ENCODE measurements around the gene ULK3.

ULK3 gene

DNA sequence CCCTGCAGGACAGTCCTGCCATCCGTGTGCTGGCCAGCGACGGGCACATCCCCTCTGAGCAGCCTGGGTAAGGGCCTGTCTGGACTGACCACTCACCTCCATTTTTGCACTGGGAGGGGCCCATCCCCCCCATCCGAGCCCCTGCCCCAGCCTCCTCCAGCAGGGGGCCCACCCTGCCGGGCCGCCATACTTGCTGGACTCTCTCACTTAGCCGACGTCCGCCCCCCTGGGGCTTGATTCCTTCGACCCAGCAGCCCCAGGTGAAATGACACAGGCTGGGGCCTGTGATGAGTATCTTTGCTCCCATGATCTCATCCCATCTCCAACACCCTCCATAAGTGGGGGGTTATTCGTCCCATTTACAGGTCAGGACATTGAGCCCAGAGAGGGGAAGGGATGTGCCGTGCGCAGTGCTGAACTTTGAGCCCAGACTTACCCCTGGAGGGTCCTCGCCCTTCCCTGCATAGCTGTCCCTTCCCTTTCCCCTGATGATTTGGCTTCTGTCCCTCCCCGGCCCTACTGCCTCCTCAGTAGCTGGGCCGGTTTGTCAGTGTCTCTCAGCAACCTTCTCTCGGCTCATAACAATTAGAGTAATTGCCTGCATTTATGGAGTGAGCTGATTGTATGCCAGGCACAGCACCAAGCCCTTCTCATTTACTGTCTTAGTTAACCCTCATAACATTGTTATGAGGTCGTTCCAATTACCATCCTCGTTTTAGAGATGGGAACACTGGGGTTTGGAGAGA lies 26.2 kb downstream of the ULK3 start:
- no peak for DNase-seq

DNA sequence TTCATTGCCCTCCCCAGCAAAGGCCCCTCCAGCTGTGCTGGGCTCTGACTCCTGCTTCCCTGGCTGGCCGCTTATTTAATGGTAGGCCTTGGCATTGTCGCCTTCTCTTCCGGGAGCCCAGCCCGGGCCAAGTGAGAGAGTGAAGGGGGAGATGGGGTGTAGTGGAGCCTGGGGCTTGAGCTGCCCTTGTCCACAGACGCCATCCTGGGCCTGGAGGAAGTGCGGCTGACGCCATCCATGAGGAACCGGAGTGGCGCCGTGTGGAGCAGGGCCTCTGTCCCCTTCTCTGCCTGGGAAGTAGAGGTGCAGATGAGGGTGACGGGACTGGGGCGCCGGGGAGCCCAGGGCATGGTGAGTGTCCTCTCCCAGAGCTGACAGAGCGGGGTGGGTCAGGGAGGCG lies 27.0 kb downstream of the ULK3 start:
- DNase-seq: no peak

DNA sequence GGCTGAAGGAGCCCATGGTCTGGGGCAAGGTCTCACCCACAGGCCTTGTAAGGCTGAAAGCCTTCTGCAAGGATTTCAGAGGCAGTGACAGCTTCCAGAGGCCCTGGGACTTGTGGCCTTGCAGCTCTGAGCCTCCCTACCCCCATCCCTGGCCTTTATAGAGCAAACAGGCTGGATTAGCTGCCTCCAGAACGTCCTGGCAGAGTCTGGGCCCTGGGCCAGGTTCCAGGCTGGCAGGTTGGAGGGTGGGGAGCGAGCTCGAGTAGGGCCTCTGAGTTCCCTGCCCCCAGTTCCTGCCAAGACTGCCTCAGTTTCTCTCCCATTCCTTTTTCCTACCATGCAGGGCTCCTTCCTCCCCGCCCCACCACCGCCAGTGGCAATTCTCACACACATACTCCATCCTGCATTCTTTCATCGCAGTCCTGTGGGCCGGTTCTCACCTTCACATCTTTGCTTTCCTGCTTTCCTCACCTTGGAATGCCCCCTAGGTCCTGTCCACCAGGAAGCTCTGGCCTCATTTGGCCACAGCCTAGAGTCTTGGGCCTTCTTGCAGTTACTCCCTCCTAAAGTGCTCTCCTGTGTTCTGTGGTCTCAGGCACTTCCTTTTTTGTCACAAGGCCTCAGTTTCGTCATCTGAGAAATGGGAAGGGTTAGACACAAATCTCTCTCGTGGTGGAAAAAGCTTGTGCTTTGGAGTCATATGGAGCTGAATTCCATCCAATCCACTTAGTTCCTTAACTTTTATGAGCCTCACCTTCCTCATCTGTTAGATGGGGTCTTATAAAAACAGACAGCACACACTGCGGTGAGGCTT lies 27.6 kb downstream of the ULK3 start:
- DNase-seq: no peak

DNA sequence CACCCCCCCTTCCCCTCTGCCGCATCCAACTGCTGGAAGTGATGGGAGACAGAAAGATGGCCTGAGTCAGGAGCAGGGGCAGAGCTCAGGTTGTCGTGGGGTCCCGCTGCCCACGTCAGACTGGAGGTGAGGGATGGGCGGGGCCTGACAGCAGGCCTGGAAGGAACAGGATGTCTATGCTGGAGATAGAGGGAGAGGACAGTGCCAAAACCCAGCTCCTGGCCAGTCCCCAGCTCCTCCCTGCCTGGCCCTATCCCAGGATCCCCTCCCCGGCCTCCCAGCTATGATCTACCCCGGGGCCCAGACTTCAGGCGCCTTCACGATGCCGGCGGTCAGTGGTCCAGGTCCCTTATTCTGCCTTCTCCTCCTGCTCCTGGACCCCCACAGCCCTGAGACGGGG lies 30.4 kb downstream of the ULK3 start, which contains the start of gene LMAN1L:
TSS of gene LMAN1L (plus strand) at position 303 of the 400 bp plus-strand sequence. CDS start at position 323, 20 bp downstream.
- no peak for DNase-seq

- DNase-seq: no peak
Observed at GRCh38 chr15:74809956-74810355, 33.0 kb downstream of the ULK3 start.

DNA sequence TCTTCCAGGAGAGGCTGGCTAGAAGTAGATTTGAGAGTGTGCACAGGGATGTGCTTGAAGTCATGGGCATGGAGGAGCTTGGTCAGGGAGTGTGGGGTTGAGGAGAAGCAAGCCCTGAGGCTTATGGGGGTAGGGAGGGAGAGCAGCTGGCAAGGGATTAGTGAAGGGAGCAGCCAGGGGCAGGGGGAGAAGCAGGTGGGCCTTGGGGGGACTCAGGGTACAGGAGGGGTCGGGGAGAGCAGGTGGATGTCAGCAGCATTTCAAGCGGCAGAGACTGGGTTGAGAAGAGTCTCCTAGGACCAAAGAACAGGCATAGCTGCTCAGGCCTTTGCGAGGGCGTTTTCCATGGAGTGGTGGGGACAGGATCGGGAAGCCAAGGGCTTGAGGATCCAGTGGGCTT lies 33.7 kb downstream of the ULK3 start:
- DNase-seq: no peak

DNA sequence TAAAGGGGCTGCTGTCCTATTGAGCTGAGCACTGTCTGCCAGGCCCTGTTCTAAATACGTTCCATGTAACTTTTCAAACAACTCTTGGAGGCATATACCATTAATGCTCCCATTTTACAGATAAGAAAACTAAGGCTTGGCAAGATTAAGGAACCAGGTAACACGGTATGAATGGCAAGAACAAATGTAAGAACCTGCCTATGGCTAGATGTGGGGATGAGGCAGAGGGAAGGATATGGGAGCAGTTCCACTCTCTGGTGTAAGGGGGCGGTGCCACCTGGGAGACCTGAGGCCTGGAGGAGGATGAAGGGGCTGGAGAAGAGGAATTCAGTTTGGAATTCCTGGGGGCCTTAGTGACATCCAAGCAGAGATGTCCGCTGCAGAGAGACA lies 34.1 kb downstream of the ULK3 start:
- DNase-seq: no peak

DNA sequence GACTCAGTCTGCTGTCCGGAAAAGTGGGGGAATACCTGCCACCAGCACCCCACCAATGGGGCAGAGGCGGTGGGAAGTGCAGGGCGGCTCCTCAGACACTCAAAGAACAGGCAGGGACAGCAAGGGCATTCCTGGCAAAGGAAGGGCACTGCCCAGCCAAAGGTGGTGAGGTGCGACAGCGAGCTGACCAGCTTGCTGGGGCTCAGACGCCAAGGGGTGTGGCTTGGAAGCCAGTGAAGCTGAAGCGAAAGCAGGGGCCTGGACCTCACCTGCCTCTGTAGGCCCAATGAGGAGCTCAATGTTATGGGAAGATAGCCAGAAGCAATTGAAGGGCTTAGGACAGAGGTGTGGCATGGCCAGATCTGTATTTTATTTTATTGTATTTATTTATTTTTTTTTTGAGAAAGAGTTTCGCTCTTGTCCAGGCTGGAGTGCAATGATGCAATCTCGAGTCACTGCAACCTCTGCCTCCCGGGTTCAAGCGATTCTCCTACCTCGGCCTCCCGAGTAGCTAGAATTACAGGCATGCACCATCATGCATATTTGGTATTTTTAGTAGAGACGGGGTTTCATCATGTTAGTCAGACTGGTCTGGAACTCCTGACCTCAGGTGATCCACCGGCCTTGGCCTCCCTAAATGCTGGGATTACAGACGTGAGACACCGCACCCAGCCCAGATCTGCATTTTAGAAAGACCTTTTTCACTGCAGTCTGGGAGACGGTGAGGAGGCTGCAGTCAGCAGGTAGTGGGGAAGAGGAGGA lies 34.7 kb downstream of the ULK3 start:
- DNase-seq: no peak

DNA sequence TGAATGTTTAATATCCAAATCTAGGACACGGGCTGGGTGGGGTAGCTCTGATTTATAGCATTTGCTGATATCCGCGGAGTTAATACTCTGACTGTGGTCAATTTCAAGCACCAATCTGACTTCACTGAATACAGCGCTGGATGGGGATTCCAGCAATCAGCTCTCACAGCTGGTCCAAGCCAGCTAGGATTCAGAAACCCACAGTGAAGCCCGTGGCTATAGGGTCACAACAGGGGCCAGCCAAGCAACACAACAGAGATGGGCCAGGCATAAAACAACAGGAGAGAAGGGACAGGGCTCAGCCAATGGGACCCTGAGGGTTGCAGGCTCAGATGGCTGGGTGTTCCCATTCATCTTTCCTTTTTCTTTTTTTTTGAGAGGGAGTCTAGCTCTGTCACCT lies 35.7 kb downstream of the ULK3 start:
- no peak for DNase-seq

DNA sequence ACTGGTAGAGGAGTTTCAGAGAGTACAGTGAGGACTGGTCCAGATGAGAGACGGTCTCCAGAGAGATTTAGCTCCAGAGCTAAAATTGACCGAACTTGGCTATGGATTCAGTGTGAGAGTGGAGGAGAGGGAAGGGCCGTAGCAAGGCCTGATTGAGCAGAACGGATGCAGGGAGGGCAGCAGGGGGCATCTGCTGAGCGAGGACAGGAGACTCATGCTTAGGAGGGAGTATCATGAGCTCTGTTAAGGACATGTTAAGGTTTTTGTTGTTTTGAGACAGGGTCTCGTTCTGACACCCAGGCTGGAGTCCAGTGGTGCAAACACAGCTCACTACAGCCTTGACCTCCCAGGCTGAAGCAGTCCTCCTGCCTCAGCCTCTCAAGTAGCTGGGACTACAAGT lies 38.0 kb downstream of the ULK3 start:
- DNase-seq: no peak

DNA sequence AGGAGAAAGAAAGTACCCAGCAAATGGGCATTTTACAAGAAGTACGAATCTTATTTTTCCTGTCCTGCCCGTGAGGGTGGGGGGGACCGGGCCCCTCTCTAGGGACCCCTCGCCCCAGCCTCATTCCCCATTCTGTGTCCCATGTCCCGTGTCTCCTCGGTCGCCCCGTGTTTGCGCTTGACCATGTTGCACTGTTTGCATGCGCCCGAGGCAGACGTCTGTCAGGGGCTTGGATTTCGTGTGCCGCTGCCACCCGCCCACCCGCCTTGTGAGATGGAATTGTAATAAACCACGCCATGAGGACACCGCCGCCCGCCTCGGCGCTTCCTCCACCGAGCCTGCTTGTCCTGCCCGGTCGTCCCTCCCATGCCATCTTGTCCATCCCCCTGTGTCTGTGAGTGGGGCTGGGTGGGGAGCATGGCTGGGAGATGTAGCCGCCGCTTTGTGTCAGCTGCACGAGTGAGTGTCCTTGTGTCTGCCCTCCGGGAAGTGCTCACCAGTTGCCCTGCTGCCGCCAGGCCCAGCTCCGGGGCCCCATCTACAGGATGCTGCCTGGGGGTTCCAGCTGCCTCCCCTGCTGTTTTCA lies 40.0 kb downstream of the ULK3 start:
- DNase-seq: no peak

GRCh38 chr15:74802290-74802689 lies 40.7 kb downstream of the ULK3 start:
- DNase-seq: no peak

DNA sequence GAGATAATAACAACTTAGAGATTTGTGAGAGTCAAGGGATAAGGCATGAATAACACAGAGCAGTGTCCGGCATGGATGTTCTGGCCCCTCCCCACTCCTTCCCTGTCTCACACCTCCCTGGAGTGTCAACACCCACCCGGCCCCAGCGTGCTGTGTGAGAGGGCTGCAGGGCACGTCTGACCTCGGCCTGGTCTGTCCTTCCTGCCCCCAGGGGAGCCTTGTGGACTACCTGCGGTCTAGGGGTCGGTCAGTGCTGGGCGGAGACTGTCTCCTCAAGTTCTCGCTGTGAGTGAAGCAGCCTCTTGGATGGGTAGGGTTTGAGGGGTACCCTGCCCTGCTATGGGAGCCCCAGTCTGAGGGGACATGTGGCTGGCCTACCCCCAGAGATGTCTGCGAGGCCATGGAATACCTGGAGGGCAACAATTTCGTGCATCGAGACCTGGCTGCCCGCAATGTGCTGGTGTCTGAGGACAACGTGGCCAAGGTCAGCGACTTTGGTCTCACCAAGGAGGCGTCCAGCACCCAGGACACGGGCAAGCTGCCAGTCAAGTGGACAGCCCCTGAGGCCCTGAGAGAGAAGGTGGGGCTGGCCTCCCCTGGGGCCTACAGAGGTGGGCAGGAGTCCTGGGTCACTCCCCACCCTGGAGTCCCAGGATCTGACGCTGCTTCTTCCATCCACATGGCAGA lies 41.5 kb downstream of the ULK3 start:
- no peak for DNase-seq

DNA sequence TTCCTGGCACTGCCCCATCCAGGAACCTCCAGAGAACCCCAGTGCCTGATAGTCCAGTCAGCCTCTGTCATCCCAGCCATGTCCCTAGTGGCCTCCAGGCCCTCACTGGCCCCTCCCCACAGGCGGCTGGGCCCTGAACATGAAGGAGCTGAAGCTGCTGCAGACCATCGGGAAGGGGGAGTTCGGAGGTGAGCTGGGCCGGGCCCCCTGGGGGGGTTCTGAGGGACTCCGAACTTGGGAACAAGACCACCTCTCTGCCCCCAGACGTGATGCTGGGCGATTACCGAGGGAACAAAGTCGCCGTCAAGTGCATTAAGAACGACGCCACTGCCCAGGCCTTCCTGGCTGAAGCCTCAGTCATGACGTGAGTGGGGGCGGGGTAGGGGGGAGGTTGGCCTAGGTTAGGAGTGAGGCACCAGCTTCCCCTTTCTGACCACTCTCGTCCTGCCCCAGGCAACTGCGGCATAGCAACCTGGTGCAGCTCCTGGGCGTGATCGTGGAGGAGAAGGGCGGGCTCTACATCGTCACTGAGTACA lies 42.3 kb downstream of the ULK3 start:
- no peak for DNase-seq

GRCh38 chr15:74799856-74800558 lies 42.9 kb downstream of the ULK3 start:
- no peak for DNase-seq

- no peak for DNase-seq
Observed at GRCh38 chr15:74799255-74799855, 43.6 kb downstream of the ULK3 start.

DNA sequence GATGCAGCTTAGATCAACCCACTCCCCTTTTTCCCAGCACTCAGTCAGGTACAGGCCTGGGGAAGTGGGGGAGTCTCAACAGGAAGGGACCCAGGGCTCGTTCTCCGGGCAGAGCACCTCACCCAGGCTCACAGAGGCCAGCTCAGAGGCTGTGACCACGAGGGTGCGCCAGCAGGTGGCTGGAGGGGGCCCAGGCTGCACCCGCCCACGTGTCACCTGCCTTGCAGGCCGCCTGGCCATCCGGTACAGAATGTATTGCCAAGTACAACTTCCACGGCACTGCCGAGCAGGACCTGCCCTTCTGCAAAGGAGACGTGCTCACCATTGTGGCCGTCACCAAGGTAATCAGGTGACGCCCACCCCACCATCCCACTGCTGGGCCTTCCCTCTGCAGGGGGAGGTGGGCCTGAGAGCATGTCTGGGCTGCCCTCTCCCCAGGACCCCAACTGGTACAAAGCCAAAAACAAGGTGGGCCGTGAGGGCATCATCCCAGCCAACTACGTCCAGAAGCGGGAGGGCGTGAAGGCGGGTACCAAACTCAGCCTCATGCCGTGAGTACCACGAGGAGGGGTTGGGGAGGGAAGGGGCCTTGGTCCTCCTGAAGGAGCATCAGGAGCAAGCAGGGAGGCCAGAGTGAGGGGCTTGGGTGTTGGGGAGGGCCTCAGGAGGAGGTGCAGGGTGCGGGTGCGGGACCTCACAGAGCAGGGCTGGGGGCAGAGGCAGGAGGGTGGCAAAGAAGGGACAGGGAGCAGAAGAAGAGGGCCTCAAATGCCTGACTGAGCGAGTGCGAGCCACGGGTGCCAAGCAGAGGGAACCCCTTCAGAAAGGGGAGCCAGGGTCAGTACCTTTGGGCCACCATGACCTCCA lies 44.3 kb downstream of the ULK3 start:
- no peak for DNase-seq

DNA sequence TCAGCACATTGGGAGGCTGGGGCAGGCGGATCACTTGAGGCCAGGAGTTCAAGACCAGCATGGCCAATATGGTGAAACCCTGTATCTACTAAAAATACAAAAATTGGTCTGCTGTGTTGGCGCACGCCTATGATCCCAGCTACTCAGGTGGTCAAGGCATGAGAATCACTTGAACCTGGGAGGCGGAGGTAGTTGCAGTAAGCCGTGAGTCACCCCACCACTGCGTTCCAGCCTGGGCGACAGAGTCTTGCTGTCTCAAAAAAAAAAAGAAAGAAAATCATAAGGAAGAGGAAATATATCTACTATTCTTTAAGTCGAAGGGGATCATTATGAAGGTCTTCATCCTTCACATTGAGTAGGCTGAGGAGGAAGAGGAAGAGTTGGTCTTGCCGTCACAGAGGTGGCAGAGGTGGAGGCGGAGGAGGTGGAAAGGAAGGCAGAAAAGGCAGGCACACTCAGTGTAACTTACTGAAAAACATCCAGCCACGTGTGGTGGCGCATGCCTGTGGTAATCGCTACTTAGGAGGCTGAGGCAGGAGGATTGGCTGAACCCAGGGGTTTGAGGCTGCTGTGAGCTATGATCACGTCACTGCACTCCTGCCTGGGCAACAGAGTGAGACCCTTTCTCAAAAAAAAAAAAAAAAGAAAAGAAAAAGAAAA lies 46.9 kb downstream of the ULK3 start:
- DNase-seq: no peak

DNA sequence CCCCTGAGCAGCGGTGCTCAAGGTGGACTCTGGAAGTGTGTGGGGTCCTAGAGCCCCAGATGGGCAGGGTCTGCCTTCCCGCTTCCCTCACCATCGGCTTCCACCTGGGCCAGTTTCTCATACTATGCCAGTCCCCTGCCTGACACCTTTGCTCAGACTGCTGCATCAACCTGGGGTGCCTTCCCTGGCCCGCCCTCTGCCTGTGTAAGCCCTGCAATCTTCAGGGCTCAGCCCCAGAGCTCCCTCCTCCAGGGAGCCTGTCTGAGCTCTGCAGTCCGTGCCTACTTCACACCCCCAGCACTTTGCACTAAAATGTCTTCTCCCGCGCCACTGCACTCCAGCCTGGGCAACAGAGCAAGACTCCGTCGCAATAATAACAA lies 48.0 kb downstream of the ULK3 start:
- no peak for DNase-seq

Data from cortex of kidney (tissue), 1 donor.